ENCODE data around the gene COL6A2. TPM values are rescaled to one million over a fixed set of nuclear protein-coding genes. Genes with fewer than 3 reads are reported as not detected.

Gene COL6A2
- total RNA-seq, 1 experiment from 2014 or later: 129 TPM

GRCh38 chr21:46129846-46130651 lies 32.1 kb downstream of the COL6A2 start:
- Histone ChIP-seq H4K8ac (replicated peaks; ENCODE audit: insufficient read length, low read depth, low read length) (no peak overlapping the region), H2BK20ac (ENCODE audit: low read depth, low read length, poor library complexity, severe bottlenecking) (no peak overlapping the region), H3K27me3 (ENCODE audit: insufficient read depth, low read length) (no peaks in the 10 kb centered on the region), H2BK120ac (ENCODE audit: low read depth, low read length, poor library complexity, severe bottlenecking) (no peak overlapping the region), H3K79me1 (ENCODE audit: insufficient read depth, low read depth, low read length, poor library complexity, severe bottlenecking) (no peaks in the 10 kb centered on the region), H3K9ac (ENCODE audit: extremely low read depth, insufficient read length, low read length) (no peak overlapping the region), H3K27ac (ENCODE audit: insufficient read length, low read depth, low read length) (no peak overlapping the region), H3K23ac (ENCODE audit: insufficient read length, low read depth, low read length) (no peak overlapping the region), H3K4me2 (ENCODE audit: insufficient read depth, insufficient read length, low read length) (no peak overlapping the region), H3T11ph (ENCODE audit: low read length) (no peak overlapping the region), H3K18ac (ENCODE audit: insufficient read length, low read depth, low read length) (no peak overlapping the region), H4K20me1 (ENCODE audit: control insufficient read depth, insufficient read depth, insufficient read length) (no peaks in the 10 kb centered on the region), H2AK5ac (ENCODE audit: insufficient read length, low read length) (no peak overlapping the region), H3K79me2 (ENCODE audit: insufficient read depth, low read length) (no peaks in the 10 kb centered on the region), H4K5ac (ENCODE audit: insufficient read length, low read depth, low read length) (no peak overlapping the region), H3K23me2 (ENCODE audit: insufficient read length, low read depth, low read length, poor library complexity, severe bottlenecking) (no peaks in the 10 kb centered on the region), H3K14ac (ENCODE audit: insufficient read depth, low read length) (no peak overlapping the region; the same call in 1 of the 2 replicates), H2BK5ac (ENCODE audit: insufficient read length, low read length) (no peak overlapping the region), H2AFZ (ENCODE audit: low read length) (no peak overlapping the region), H2BK12ac (ENCODE audit: insufficient read length, low read depth, low read length) (no peak overlapping the region), H3K9me3 (ENCODE audit: control insufficient read depth, low read depth, low read length) (no peaks in the 10 kb centered on the region), H3K4me1 (ENCODE audit: insufficient read depth, low read length) (no peaks in the 10 kb centered on the region), H2BK15ac (ENCODE audit: low read depth, low read length) (no peak overlapping the region), H3K4ac (ENCODE audit: low read depth, low read length) (no peak overlapping the region), H3K56ac (ENCODE audit: insufficient read length, low read depth, low read length) (no peak overlapping the region), H4K91ac (ENCODE audit: insufficient read length, low read depth, low read length) (no peak overlapping the region)
- H3K4me1 Mint-ChIP-seq: peaks cover 2 to 20% of the 10 kb centered on the region in 2 experiments; a peak in 3 of 4 replicates
- no peak overlapping the region for H3K4me3 Mint-ChIP-seq
- no peaks in the 10 kb centered on the region; a peak in 1 of 5 replicates for H3K9me3 Mint-ChIP-seq
- WGBS (ENCODE audit: extremely low coverage, insufficient read length, low lambda C conversion rate): no CpG with 5 or more reads among the region's 27 CpGs
- TF ChIP-seq CTCF (conservative IDR thresholded peaks at IDR 0.05): no peak
- peaks cover 3 to 19% (median 8%) of the 10 kb centered on the region in 3 experiments; a peak in 6 of 7 replicates for H3K36me3 Mint-ChIP-seq (ENCODE audit: insufficient read depth in 1 of 3, low read depth in 3 of 3)
- H3K27me3 Mint-ChIP-seq (ENCODE audit: low read depth): no peaks in the 10 kb centered on the region; the same call in 1 of the 2 replicates
- no peak overlapping the region for H3K27ac Mint-ChIP-seq
- no peak for DNase-seq

All from H9 (cell line).